ENCODE data around the gene SFPQ.

GRCh38 chr1:35172022-35172421, 20.9 kb downstream of the SFPQ start:
- TF ChIP-seq CTCF (conservative IDR thresholded peaks at IDR 0.05), result no peak
- no peak for TF ChIP-seq ZFX (IDR thresholded peaks at IDR 0.05)
